H1 (cell line): Measurements from ENCODE around the gene PTPRD. TPM values are rescaled to one million over a fixed set of nuclear protein-coding genes. Genes with fewer than 3 reads are reported as not detected.

Experiments
- CTCF ChIA-PET: fragments of 300-600 bp; sonication (Branson Sonifier 250); formaldehyde crosslinking; loops from one replicate; lab custom pipeline; 2021; ENCODE audit not compliant: partially characterized antibody; lab: Charles Lee
- POLR2A ChIA-PET: fragments of 300-600 bp; sonication (Branson Sonifier 250); formaldehyde crosslinking; loops from one replicate; lab custom pipeline; 2021; ENCODE audit warnings: inconsistent platforms; ENCODE audit not compliant: partially characterized antibody; lab: Charles Lee
- DNase-seq, 2 experiments: peaks; one replicate each; pipeline versions ENCODE4 v3.0.0 to v3.0.0-alpha.2; 2010 to 2022; ENCODE audit warnings: low spot score in 2 of 2, low read depth in 1 of 2, mixed read lengths in 1 of 2
- FAIRE-seq: peaks from 2 replicates; lab custom pipeline; 2011; peaks lifted over from hg19 to GRCh38; lab: Jason Lieb, UNC
- H2AFZ ChIP-seq: 2 replicates; pipeline ENCODE4 v1.8.1; 2012; ENCODE audit warnings: low read length, inconsistent platforms
- H2AK5ac ChIP-seq: 2 replicates; pipeline ENCODE4 v1.6.1; 2013; ENCODE audit warnings: low read depth, low read length
- H2BK120ac ChIP-seq: replicated peaks from 2 replicates; pipeline ENCODE3; 2013; ENCODE audit warnings: low read depth, low read length, inconsistent platforms
- H2BK12ac ChIP-seq: 2 replicates; pipeline ENCODE4 v1.6.1; 2013; ENCODE audit warnings: low read depth, low read length
- H2BK15ac ChIP-seq: 2 replicates; pipeline ENCODE4 v1.6.1; 2013; ENCODE audit warnings: low read length
- H2BK20ac ChIP-seq: 2 replicates; pipeline ENCODE4 v1.6.1; 2013; ENCODE audit warnings: low read length
- H2BK5ac ChIP-seq: 2 replicates; pipeline ENCODE4 v1.6.1; 2013; ENCODE audit warnings: low read depth, low read length
- H3K14ac ChIP-seq: 2 replicates; pipeline ENCODE4 v1.6.1; 2013; ENCODE audit warnings: inconsistent platforms; ENCODE audit not compliant: insufficient read length
- H3K18ac ChIP-seq: 2 replicates; pipeline ENCODE4 v1.6.1; 2013; ENCODE audit warnings: low read length; ENCODE audit errors: extremely low read depth
- H3K23ac ChIP-seq: 2 replicates; pipeline ENCODE4 v1.6.1; 2013; ENCODE audit warnings: inconsistent platforms; ENCODE audit not compliant: insufficient read length
- H3K23me2 ChIP-seq: 2 replicates; pipeline ENCODE4 v1.6.1; 2013; ENCODE audit warnings: low read depth, low read length
- H3K27ac ChIP-seq: 2 replicates; pipeline ENCODE4 v1.6.1; 2011; ENCODE audit warnings: low read depth, low read length, inconsistent platforms
- H3K27me3 ChIP-seq, 4 experiments: replicated peaks in 1 of 4; 1 replicate in 1 of 4; 2 replicates in 3 of 4; pipeline versions ENCODE4 v1.6.1 to v1.8.1; 2011 to 2013; ENCODE audit warnings: low read length in 3 of 4, mild to moderate bottlenecking in 3 of 4, inconsistent platforms in 2 of 4, mixed read lengths in 2 of 4, moderate library complexity in 1 of 4; ENCODE audit not compliant: control insufficient read depth in 3 of 4, insufficient read depth in 3 of 4; ENCODE audit errors: extremely low read depth in 1 of 4
- H3K36me3 ChIP-seq, 4 experiments: 2 replicates each; pipeline versions ENCODE4 v1.6.1 to v1.8.1; 2011 to 2013; ENCODE audit warnings: mild to moderate bottlenecking in 4 of 4, low read length in 3 of 4, moderate library complexity in 2 of 4, control low read depth in 1 of 4, inconsistent platforms in 1 of 4; ENCODE audit not compliant: insufficient read depth in 4 of 4, control insufficient read depth in 2 of 4
- H3K4ac ChIP-seq: replicated peaks from 2 replicates; pipeline ENCODE3; 2013; ENCODE audit warnings: low read length, low read depth, mixed read lengths, inconsistent platforms; ENCODE audit not compliant: insufficient read length
- H3K4me1 ChIP-seq, 4 experiments: replicated peaks in 1 of 4; 1 replicate in 1 of 4; 2 replicates in 3 of 4; pipeline versions ENCODE4 v1.6.1 to v1.8.1; 2011 to 2013; ENCODE audit warnings: low read length in 3 of 4, inconsistent platforms in 2 of 4, mixed read lengths in 1 of 4; ENCODE audit not compliant: insufficient read depth in 4 of 4, control insufficient read depth in 3 of 4
- H3K4me2 ChIP-seq, 2 experiments: 2 replicates each; pipeline versions ENCODE4 v1.6.1 to v1.8.1; 2011 to 2013; ENCODE audit warnings: low read depth in 2 of 2, low read length in 2 of 2, control low read depth in 1 of 2, inconsistent platforms in 1 of 2, mild to moderate bottlenecking in 1 of 2; ENCODE audit not compliant: insufficient read depth in 1 of 2
- H3K4me3 ChIP-seq, 4 experiments: fragments of 200-600, 300-600 bp in 1 of 4; sonication (generic), shearing (Covaris generic), sonication (Bioruptor Twin) in 1 of 4; 2 replicates each; pipeline versions ENCODE4 v1.5.1 to v1.8.1; 2011 to 2016; ENCODE audit warnings: low read length in 4 of 4, low read depth in 3 of 4, control low read depth in 2 of 4, inconsistent platforms in 2 of 4, mild to moderate bottlenecking in 2 of 4, mixed read lengths in 1 of 4, moderate library complexity in 1 of 4; ENCODE audit not compliant: insufficient read depth in 2 of 4; ENCODE audit errors: extremely low read depth in 1 of 4
- H3K56ac ChIP-seq: replicated peaks from 2 replicates; pipeline ENCODE3; 2013; ENCODE audit warnings: low read depth, mild to moderate bottlenecking, mixed read lengths, low read length, inconsistent platforms; ENCODE audit not compliant: insufficient read length
- H3K79me1 ChIP-seq: 2 replicates; pipeline ENCODE4 v1.6.1; 2013; ENCODE audit warnings: low read depth, low read length, control low read depth
- H3K79me2 ChIP-seq, 2 experiments: 2 replicates each; pipeline versions ENCODE4 v1.6.1 to v1.8.1; 2012 to 2013; ENCODE audit warnings: low read length in 2 of 2, mild to moderate bottlenecking in 2 of 2, inconsistent platforms in 1 of 2; ENCODE audit not compliant: insufficient read depth in 2 of 2, control insufficient read depth in 1 of 2
- H3K9ac ChIP-seq, 4 experiments: replicated peaks in 1 of 4; 1 replicate in 1 of 4; 2 replicates in 3 of 4; pipeline versions ENCODE4 v1.6.1 to v1.8.1; 2011 to 2013; ENCODE audit warnings: low read depth in 3 of 4, low read length in 3 of 4, control low read depth in 2 of 4, mild to moderate bottlenecking in 2 of 4, moderate library complexity in 2 of 4, inconsistent platforms in 1 of 4; ENCODE audit errors: extremely low read depth in 1 of 4
- H3K9me3 ChIP-seq, 2 experiments: 2 replicates each; pipeline versions ENCODE4 v1.6.1 to v1.8.1; 2012 to 2013; ENCODE audit warnings: mild to moderate bottlenecking in 2 of 2, moderate library complexity in 2 of 2, control low read depth in 1 of 2, inconsistent platforms in 1 of 2, low read depth in 1 of 2, low read length in 1 of 2, mixed read lengths in 1 of 2; ENCODE audit not compliant: insufficient read depth in 2 of 2
- H4K20me1 ChIP-seq, 2 experiments: replicated peaks in 1 of 2; 2 replicates each; pipeline versions ENCODE3 to v1.8.1; 2011 to 2013; ENCODE audit warnings: inconsistent platforms in 2 of 2, low read length in 2 of 2, mild to moderate bottlenecking in 1 of 2; ENCODE audit not compliant: insufficient read depth in 2 of 2, control insufficient read depth in 1 of 2
- H4K5ac ChIP-seq: 2 replicates; pipeline ENCODE4 v1.6.1; 2013; ENCODE audit warnings: low read length, low read depth, mixed read lengths, inconsistent platforms; ENCODE audit not compliant: insufficient read length
- H4K8ac ChIP-seq: 2 replicates; pipeline ENCODE4 v1.8.0; 2013; ENCODE audit warnings: mild to moderate bottlenecking, moderate library complexity, low read length, inconsistent platforms; ENCODE audit not compliant: insufficient read depth; ENCODE audit errors: extremely low read depth
- H4K91ac ChIP-seq: replicated peaks from 2 replicates; pipeline ENCODE3; 2013; ENCODE audit warnings: low read length, mixed read lengths, inconsistent platforms; ENCODE audit not compliant: insufficient read length
- BACH1 ChIP-seq: IDR thresholded peaks from 2 replicates; pipeline ENCODE4 v1.6.1; 2012; ENCODE audit warnings: low read length, improper control_type of control experiment
- CEBPB ChIP-seq: IDR thresholded peaks from 2 replicates; pipeline ENCODE4 v1.6.1; 2012; ENCODE audit warnings: low read depth, low read length
- HDAC2 ChIP-seq, 2 experiments: fragments of 300-600 bp in 1 of 2; sonication (generic) in 1 of 2; IDR thresholded peaks; 2 replicates each; pipeline ENCODE4 v1.6.1; 2011 to 2012; ENCODE audit warnings: low read depth in 2 of 2, low read length in 2 of 2, mild to moderate bottlenecking in 2 of 2, moderate library complexity in 2 of 2, borderline replicate concordance in 1 of 2, inconsistent platforms in 1 of 2
- KDM5A ChIP-seq: fragments of 200-600 bp; IDR thresholded peaks from 2 replicates; pipeline ENCODE4 v1.7.1; 2012; ENCODE audit warnings: mild to moderate bottlenecking, low read length, inconsistent platforms, mixed read lengths
- POU5F1 ChIP-seq: IDR thresholded peaks from 2 replicates; pipeline ENCODE4 v1.6.1; 2011; ENCODE audit warnings: low read depth, mild to moderate bottlenecking, low read length, moderate library complexity
- RXRA ChIP-seq: IDR thresholded peaks from 2 replicates; pipeline ENCODE4 v1.6.1; 2011; ENCODE audit warnings: low read depth, mild to moderate bottlenecking, low read length, moderate library complexity; ENCODE audit not compliant: insufficient read depth
- SUZ12 ChIP-seq: fragments of 200-600 bp; sonication (generic); IDR thresholded peaks from 2 replicates; pipeline ENCODE4 v1.6.1; 2012; ENCODE audit warnings: mild to moderate bottlenecking, inconsistent platforms, low read length, moderate library complexity, mixed read lengths
- WGBS, 2 experiments: shearing (Covaris generic) in 1 of 2; methylation state at CpG; one replicate each; pipeline versions ENCODE4 v1.1.6 to v1.1.7; 2013 to 2015; ENCODE audit warnings: low lambda C conversion rate in 2 of 2, mixed read lengths in 2 of 2, inconsistent platforms in 1 of 2, low coverage in 1 of 2, missing lambda C conversion rate in 1 of 2; ENCODE audit not compliant: insufficient replicate concordance in 2 of 2, insufficient coverage in 1 of 2, insufficient read length in 1 of 2; ENCODE audit errors: extremely low coverage in 1 of 2, missing lambda C conversion rate in 1 of 2; 5-methylcytosine and 5-hydroxymethylcytosine counted together
- polyA plus RNA-seq, 7 experiments: library from polyadenylated mRNA; depleted of rRNA in 3 of 7; stranded (reverse) in 5 of 7; unstranded in 2 of 7; fragments of >200 nt in 5 of 7; fragments of 200-250 nt in 2 of 7; gene quantifications; 1 replicate in 5 of 7; 2 replicates in 1 of 7; 4 replicates in 1 of 7; pipeline versions ENCODE4 v1.2.1 to v1.2.3, GENCODE V29; 2011 to 2013; ENCODE audit warnings: missing spikeins in 2 of 7, mixed read lengths in 2 of 7
- total RNA-seq: library from RNA; stranded (reverse); fragmentation: NEBNext Ultra II Directional; extraction: Animal tissue kit (Norgen Biotek cat#: 25700); gene quantifications from 2 replicates; pipeline ENCODE4 v1.2.1, GENCODE V29; 2021

PTPRD gene
- total and polyA plus RNA-seq, 2 of the 8 experiments (the other 6 are each of a cell fraction or from before 2014, with no cell fraction given): 17.2 to 77.0 TPM

DNA sequence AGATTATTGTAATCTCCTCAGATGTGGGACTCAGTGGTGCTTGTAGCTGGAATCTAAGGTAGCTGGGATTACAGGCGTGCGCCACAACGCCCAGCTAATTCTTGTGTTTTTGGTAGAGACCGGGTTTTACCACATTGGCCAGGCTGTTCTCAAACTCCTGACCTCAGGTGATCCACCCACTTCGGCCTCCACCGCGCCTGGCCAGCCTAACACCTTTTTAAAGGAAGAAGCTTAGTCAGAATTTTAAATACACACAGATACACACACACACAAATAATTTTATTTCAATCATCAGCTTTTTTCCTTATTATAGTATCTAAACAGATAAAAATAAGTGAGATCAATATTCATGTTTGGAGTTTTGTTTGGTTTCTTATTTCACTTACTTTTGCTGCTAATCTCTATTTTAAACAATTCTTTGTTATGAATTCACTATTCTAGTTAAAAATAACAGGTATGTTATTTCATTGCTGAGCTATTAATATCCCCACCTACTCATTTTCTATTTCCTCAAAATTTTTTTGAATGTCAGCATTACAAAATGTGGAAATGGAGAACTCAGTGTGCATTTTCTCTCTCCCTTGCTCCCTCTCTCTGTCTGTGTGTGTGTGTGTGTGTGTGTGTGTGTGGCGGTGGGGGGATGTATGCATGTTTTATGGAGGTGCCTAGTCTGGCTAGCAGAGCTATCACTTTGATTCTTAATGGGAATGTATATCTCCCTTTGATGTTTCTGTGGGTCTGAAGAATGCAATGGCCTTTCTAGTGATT lies 1852.6 kb downstream of the PTPRD start:
- no peak overlapping the region for H3K56ac ChIP-seq
- TF ChIP-seq RXRA (no peak), HDAC2 (IDR thresholded peaks at IDR 0.05; ENCODE audit: borderline replicate concordance in 1 of 2, low read depth in 2 of 2, low read length in 2 of 2) (no peak), KDM5A (no peak), POU5F1 (no peak), BACH1 (no peak), SUZ12 (no peak), CEBPB (no peak)
- TF ChIP-seq, all 59 proteins: peak for 0
- Histone ChIP-seq H3K4me2 (no peak overlapping the region), H4K20me1 (no peaks in the 10 kb centered on the region), H2AFZ (no peak overlapping the region), H3K79me2 (no peaks in the 10 kb centered on the region), H3K9ac (no peak overlapping the region), H2BK15ac (no peak overlapping the region), H3K14ac (no peak overlapping the region), H3K9me3 (no peaks in the 10 kb centered on the region), H2BK12ac (no peak overlapping the region), H4K91ac (no peak overlapping the region), H3K23ac (no peak overlapping the region), H3K27ac (no peak overlapping the region), H2BK20ac (no peak overlapping the region), H4K8ac (no peak overlapping the region), H3K79me1 (no peaks in the 10 kb centered on the region), H3K23me2 (no peaks in the 10 kb centered on the region; the same call in 1 of the 2 replicates), H3K36me3 (no peaks in the 10 kb centered on the region), H3K4me1 (peaks cover 0 to 3% (median 0%) of the 10 kb centered on the region in 4 experiments; a peak in 1 of 7 replicates), H3K18ac (no peak overlapping the region), H3K4ac (no peak overlapping the region), H4K5ac (no peak overlapping the region), H3K4me3 (no peak overlapping the region), H2BK5ac (no peak overlapping the region), H3K27me3 (no peaks in the 10 kb centered on the region), H2BK120ac (no peak overlapping the region), H2AK5ac (no peak overlapping the region)
- ChIA-PET POLR2A (interaction anchor here (1.5 kb wide), 1 partner anchor 19 kb away, joined by 3 read pairs; no protein-coding TSS in a partner anchor), CTCF (interaction anchor here (0.7 to 2.5 kb wide), 6 partner anchors 9 to 138 kb away, joined by 3 to 11 read pairs (median 4); no protein-coding TSS in a partner anchor)
- no peak for DNase-seq
- FAIRE-seq: no peak
- 96% methylated on average over 8 of the region's 8 CpGs; no CpG with 5 or more reads in 1 of the 2 experiments for WGBS, 2 experiments
